ENCODE data around the gene ZNF804B.

DNA sequence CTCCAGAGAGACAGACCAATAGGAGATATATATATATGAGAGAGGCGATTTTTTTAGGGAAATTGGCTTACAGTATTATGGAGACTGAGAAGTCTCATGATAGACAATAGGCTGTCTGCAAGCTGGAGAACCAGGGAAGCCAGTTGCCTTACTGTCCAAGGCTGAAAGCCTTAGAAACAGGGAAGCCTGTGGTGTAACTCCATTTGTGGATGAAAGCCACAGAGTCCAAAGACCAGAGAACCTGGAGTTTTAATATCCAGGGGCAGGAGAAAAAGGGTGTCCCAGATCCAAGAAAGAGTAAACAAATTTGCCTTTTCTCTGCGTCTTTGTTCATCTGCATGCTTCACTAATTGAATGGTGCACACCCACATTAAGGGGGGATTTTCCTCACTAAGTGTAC lies 107.7 kb downstream of the ZNF804B start:
- no peak for TF ChIP-seq RARB (CRISPR knock-in tag; IDR thresholded peaks at IDR 0.05)
- no peak for TF ChIP-seq ZNF8 (CRISPR knock-in tag; IDR thresholded peaks at IDR 0.05)
- no peak for TF ChIP-seq TCF4 (CRISPR knock-in tag; IDR thresholded peaks at IDR 0.05; ENCODE audit: borderline replicate concordance)
- no peak for TF ChIP-seq ZFP3 (CRISPR knock-in tag; IDR thresholded peaks at IDR 0.05)
- TF ChIP-seq, protein P1, sequence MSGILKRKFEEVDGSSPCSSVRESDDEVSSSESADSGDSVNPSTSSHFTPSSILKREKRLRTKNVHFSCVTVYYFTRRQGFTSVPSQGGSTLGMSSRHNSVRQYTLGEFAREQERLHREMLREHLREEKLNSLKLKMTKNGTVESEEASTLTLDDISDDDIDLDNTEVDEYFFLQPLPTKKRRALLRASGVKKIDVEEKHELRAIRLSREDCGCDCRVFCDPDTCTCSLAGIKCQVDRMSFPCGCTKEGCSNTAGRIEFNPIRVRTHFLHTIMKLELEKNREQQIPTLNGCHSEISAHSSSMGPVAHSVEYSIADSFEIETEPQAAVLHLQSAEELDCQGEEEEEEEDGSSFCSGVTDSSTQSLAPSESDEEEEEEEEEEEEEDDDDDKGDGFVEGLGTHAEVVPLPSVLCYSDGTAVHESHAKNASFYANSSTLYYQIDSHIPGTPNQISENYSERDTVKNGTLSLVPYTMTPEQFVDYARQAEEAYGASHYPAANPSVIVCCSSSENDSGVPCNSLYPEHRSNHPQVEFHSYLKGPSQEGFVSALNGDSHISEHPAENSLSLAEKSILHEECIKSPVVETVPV (CRISPR knock-in tag; IDR thresholded peaks at IDR 0.05): no peak
- TF ChIP-seq ZFP30 (CRISPR knock-in tag; IDR thresholded peaks at IDR 0.05): no peak
- TF ChIP-seq PPARA (CRISPR knock-in tag; IDR thresholded peaks at IDR 0.05; ENCODE audit: borderline replicate concordance): no peak
- TF ChIP-seq, protein P2, sequence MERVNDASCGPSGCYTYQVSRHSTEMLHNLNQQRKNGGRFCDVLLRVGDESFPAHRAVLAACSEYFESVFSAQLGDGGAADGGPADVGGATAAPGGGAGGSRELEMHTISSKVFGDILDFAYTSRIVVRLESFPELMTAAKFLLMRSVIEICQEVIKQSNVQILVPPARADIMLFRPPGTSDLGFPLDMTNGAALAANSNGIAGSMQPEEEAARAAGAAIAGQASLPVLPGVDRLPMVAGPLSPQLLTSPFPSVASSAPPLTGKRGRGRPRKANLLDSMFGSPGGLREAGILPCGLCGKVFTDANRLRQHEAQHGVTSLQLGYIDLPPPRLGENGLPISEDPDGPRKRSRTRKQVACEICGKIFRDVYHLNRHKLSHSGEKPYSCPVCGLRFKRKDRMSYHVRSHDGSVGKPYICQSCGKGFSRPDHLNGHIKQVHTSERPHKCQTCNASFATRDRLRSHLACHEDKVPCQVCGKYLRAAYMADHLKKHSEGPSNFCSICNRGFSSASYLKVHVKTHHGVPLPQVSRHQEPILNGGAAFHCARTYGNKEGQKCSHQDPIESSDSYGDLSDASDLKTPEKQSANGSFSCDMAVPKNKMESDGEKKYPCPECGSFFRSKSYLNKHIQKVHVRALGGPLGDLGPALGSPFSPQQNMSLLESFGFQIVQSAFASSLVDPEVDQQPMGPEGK (CRISPR knock-in tag; IDR thresholded peaks at IDR 0.05; ENCODE audit: borderline replicate concordance): no peak
- TF ChIP-seq GLIS3 (CRISPR knock-in tag; IDR thresholded peaks at IDR 0.05): no peak
- no peak for TF ChIP-seq ZC3H10 (CRISPR knock-in tag; IDR thresholded peaks at IDR 0.05)

All from SK-N-SH treated with all-trans-retinoic acid at 6 μM for 48 hours (cell line).